Hepatocyte (in vitro differentiated cells): Measurements from ENCODE around the gene CCAR1.
"Not testable (repeated sequence)": the region's sequence is repeated elsewhere in the genome, so short reads cannot be mapped to it uniquely, and the experiment has no call there.

Experiments
- EZH2phosphoT487 ChIP-seq: fragments of 200-600 bp; sonication (generic); IDR thresholded peaks from one replicate; pipeline ENCODE4 v1.6.1; 2018; ENCODE audit warnings: antibody characterized with exemption, mild to moderate bottlenecking, low read depth, moderate library complexity; ENCODE audit not compliant: unreplicated experiment, severe bottlenecking
- TF ChIP-seq, protein P1 (sequence below): fragments of 200-600 bp; sonication (generic); IDR thresholded peaks from 2 replicates; pipeline ENCODE4 v1.5.1; 2016; ENCODE audit warnings: antibody characterized with exemption, mild to moderate bottlenecking; ENCODE audit not compliant: poor library complexity

DNA sequence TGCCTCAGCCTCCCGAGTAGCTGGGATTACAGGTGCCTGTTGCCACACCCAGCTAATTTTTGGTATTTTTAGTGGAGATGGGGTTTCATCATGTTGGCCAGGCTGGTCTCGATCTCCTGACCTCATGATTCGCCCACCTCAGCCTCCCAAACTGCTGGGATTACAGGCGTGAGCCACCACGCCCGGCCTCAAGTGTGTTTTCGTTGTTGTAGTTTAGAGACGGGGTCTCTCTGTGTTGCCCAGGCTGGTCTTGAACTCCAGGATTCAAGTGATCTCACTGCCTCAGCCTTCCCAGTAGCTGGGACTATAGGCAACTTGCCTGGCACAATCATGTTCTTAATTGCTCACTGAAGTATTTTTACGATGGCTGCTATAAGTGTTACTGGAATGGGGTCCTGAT is 89.8 kb downstream of the CCAR1 start:
- TF ChIP-seq EZH2phosphoT487 = not testable (repeated sequence)
- TF ChIP-seq, protein P1, sequence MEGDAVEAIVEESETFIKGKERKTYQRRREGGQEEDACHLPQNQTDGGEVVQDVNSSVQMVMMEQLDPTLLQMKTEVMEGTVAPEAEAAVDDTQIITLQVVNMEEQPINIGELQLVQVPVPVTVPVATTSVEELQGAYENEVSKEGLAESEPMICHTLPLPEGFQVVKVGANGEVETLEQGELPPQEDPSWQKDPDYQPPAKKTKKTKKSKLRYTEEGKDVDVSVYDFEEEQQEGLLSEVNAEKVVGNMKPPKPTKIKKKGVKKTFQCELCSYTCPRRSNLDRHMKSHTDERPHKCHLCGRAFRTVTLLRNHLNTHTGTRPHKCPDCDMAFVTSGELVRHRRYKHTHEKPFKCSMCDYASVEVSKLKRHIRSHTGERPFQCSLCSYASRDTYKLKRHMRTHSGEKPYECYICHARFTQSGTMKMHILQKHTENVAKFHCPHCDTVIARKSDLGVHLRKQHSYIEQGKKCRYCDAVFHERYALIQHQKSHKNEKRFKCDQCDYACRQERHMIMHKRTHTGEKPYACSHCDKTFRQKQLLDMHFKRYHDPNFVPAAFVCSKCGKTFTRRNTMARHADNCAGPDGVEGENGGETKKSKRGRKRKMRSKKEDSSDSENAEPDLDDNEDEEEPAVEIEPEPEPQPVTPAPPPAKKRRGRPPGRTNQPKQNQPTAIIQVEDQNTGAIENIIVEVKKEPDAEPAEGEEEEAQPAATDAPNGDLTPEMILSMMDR = not testable (repeated sequence)
